ENCODE data around the gene FBXL15. TPM values are rescaled to one million over a fixed set of nuclear protein-coding genes. Genes with fewer than 3 reads are reported as not detected.

Gene FBXL15
- 1 to 10 TPM in 10 of 12 donors, not detected in 2; 2.6 to 7.2 (median 3.9) TPM for polyA plus RNA-seq (ENCODE audit: insufficient read length in 12 of 12)
- long read RNA-seq, donor 1, transcript FBXL15-201 (4 exons, 2,362 nt) = major isoform, 5 of 32 reads
- long read RNA-seq, donor 1, partial matches to known transcripts = 27 of 32 reads
- long read RNA-seq, donor 1, other reads (novel, unspliced or antisense) = 0 of 32 reads
- long read RNA-seq, donor 2 = 0 reads
- long read RNA-seq, donor 3, partial matches to known transcripts = 8 of 8 reads
- long read RNA-seq, donor 3, other reads (novel, unspliced or antisense) = 0 of 8 reads
- long read RNA-seq, donor 4 = 0 reads
- long read RNA-seq, donor 5 = 0 reads
- long read RNA-seq, donor 6 = 0 reads
- long read RNA-seq, donor 7, partial matches to known transcripts = 0 of 4 reads
- long read RNA-seq, donor 7, other reads (novel, unspliced or antisense) = 0 of 4 reads
- long read RNA-seq, donor 8, partial matches to known transcripts = 0 of 4 reads
- long read RNA-seq, donor 8, other reads (novel, unspliced or antisense) = 0 of 4 reads
- long read RNA-seq, donor 9, partial matches to known transcripts = 0 of 1 reads
- long read RNA-seq, donor 9, other reads (novel, unspliced or antisense) = 0 of 1 reads
- long read RNA-seq, donor 10, partial matches to known transcripts = 13 of 13 reads
- long read RNA-seq, donor 10, other reads (novel, unspliced or antisense) = 0 of 13 reads
- long read RNA-seq, donor 11, partial matches to known transcripts = 6 of 6 reads
- long read RNA-seq, donor 11, other reads (novel, unspliced or antisense) = 0 of 6 reads

- peak; percentile 98 for DNase-seq
These were observed at the start of gene FBXL15 for GRCh38 chr10:102420714-102421506. TSS of gene FBXL15 (plus strand) at chr10:102420836. CDS start at chr10:102421130, 294 bp downstream.

DNA sequence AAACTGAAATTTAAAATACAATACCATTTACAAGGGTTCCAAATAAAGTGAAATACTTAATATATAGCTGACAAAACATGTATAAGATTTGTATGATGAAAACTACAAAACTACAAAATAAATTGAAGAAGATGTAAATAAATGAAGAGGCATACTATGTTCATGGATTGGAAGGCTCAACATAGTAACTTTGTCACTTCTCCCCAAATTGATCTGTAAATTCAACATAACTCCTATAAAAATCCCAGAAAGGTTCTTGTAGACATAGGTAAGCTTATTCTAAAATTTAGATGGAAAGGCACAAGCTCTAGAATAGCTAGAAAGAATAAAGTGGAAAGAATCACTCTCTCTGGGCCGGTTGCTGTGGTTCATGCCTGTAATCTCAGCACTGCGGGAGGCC, 49.3 kb upstream of the FBXL15 start:
- no peak for DNase-seq

DNA sequence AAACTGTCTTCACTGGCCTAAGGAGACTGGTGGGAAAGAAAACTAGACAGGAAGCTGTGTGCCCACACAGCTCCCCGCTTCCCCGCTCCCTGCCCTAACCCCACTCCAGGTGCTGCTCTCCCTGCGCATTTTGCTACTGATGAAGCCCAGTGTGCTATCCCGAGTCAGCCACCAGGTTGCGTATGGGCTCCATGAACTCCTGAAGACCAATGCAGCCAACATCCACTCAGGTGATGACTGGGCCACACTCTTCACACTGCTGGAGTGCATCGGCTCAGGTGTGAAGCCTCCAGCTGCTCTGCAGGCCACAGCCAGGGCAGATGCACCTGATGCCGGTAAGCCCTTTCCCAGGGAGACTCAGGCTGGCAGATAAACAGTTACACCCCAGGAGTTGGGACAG, 45.4 kb upstream of the FBXL15 start:
- DNase-seq = no peak

DNA sequence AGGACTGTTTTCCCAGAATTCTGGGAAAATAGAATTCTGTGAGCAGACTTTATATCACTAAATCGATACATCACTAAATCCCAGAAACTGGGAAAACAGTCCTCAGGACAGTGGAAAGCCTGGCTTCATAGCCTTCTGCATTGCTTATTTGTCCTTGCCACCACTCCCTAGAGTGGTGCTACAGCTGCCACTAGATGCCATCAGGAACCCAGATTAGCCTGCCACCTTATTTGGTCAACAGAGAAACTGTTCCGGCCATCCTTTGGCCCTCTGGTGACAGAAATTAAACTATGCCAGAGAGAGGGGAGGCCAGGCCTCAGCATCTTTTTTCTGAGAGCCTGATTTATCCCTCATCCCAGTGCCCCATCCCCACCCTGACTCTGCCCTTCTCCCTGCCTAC, 44.8 kb upstream of the FBXL15 start:
- no peak for DNase-seq

DNA sequence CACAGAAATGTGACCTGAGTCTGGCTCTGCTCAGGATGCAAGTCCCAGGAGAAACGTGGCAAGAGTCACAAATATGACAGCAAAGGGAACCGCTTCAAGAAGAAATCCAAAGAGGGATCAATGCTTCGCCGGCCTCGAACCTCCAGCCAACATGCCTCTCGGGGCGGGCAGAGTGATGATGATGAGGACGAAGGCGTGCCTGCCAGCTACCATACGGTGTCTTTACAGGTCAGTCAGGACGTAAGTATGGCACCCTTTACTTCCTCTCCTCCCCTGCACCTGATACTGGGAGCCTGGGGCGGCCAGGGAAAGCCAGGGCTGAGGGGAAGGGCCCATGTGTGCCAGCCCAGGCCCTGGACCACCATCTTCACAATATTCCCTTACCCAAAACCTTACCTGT, 43.7 kb upstream of the FBXL15 start:
- no peak for DNase-seq

DNA sequence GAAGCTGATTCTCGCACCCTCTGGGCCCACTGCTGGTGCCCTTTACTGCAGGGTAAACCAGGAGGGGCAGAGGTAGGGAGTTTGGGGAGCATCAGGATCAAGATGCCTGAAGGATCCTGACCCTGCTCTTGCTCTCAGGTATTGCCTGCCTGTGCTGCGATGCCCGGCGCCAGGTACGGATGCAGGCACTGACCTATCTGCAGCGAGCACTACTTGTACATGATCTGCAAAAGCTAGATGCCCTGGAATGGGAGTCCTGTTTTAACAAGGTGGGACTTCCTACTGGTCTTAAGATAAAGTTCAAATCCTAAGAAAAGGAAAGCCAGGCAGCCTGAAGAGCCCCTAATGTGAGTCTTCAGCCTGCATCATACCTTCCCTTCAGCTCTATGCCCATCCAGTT, 41.3 kb upstream of the FBXL15 start:
- DNase-seq = no peak

DNA sequence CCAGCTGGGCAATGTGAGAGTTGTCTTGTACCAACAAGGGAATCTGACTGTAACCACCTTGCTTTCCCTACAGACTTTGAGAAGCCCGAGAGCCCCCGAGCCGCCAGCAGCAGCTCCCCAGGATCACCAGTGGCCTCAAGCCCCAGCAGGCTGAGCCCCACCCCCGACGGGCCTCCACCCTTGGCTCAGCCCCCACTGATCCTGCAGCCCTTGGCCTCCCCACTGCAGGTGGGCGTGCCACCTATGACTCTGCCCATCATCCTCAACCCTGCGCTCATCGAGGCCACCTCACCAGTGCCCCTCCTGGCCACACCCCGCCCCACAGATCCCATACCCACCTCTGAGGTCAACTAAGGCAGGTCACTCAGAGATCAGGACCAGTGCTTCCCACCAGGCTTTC, 38.7 kb upstream of the FBXL15 start:
- DNase-seq = no peak

DNA sequence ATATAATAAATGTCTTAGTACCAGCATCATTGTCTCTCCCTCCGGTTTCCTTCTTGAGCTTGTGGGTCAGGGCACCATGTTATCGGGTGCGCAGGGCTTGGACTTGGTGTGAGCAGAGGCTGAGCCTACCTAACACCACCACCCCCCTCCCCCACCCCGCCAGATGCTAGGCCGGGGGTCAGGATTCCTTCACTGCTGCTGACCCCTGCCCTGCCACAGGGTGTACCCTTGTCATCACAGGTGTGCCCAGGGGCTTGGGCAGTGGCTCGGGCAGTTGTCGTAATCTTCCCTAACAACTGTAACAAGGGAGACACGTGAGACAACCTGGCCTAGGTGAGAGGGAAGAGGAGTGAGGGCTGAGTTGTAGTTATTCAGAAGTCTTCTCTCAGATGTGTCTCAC, 37.8 kb upstream of the FBXL15 start:
- DNase-seq = no peak

GRCh38 chr10:102384053-102384452, 36.6 kb upstream of the FBXL15 start:
- no peak for DNase-seq

GRCh38 chr10:102384606-102385429, 35.8 kb upstream of the FBXL15 start:
- DNase-seq = no peak

DNA sequence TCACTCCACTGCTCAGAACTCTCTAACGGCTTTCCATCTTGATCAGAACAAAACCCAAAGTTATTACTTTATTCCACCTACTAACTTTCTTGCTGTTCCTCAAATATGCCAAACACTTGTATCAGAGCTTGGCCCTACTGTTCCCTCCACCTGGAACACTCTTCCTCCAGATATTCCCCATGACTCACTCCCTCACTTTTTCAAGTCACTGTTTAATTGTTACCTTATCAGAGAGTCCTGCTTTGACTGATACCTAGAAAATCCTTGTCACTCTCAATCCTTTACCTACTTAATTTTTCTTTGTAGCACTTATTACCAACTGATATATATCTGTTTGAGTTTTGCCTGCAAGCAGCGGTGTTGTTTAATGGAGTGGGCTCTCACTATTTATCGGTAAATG, 30.7 kb upstream of the FBXL15 start:
- no peak for DNase-seq

- DNase-seq = no peak
These were observed 28.3 kb upstream of the FBXL15 start for GRCh38 chr10:102392306-102392705.

DNA sequence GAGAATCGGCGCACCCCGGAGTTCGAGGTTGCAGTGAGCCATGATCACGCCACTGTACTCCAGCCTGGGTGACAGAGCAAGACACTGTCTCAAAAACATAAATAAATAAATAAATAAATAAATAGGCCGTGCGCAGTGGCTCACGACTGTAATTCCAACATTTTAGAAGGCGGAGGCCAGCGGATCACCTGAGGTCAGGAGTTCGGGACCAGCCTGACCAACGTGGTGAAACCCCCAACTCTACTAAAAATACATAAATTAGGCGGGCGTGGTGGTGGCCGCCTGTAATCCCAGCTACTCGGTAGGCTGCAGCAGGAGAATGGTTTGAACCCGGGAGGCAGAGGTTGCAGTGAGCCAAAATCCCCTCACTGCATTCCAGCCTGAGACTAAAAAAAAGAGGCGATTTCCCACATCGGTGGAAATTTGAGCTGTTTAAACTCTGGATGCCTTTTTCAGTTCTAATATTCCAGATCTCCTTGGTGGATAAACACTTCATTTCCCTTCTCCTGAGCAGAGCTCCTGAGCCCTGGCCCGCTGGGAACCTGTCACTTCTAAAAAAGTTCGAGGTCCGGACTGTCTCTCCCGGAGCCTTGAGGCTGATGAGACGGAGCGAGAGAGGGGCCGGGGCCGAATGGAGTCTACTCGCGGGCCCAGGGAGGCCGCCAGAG, 27.1 kb upstream of the FBXL15 start:
- no peak for DNase-seq

GRCh38 chr10:102394079-102394800, 26.4 kb upstream of the FBXL15 start:
- peak; percentile 93 for DNase-seq

- DNase-seq = no peak
These were observed 25.7 kb upstream of the FBXL15 start for GRCh38 chr10:102394801-102395399.

DNA sequence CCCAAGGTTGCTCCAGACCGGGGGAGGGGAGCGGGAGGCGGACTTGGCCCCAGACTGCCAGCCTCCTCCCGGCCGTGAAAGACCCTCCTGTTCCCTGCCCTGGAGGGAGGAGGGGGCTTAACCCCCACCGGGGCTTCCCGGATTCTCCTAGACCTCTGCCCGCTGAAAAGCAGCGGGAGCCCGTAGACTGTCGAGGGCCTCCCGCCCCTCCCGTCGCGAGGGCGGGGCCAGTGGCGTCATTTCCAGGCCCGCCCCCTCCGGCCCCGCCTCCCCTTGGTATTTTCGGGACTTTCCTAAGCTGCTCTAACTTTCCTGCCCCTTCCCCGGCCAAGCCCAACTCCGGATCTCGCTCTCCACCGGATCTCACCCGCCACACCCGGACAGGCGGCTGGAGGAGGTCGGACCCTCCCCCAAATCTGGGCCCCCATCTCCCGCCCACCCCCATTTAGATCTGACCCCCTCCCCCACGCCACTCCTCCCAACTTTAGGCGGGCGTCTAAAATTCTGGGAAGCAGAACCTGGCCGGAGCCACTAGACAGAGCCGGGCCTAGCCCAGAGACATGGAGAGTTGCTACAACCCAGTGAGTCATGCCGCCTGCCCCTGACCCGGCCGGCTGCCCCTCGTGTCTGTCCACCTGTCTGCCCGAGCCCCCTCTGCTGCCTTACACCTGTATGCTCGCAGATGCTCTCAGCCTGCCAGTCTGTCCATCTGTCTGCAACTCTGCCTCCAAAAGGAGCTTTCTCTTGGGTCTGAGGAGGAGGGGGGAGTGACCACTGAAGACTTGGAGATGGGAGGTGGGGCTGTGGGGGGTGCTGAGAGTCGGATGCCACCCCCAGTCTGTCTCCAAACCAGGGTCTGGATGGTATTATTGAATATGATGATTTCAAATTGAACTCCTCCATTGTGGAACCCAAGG, 25.0 kb upstream of the FBXL15 start, which contains the start of gene NFKB2:
NFKB2 (plus strand) TSS at position 306 of the 917 bp plus-strand sequence; CDS start at position 561, 255 bp downstream.
- peak; percentile 95 for DNase-seq

GRCh38 chr10:102396317-102396650, 24.4 kb upstream of the FBXL15 start:
- no peak for DNase-seq

GRCh38 chr10:102396730-102397151, 23.9 kb upstream of the FBXL15 start:
- no peak for DNase-seq
